IMR-90 (cell line): ENCODE results near the gene OR2V2.

ENCODE experiments used
- BHLHE40 ChIP-seq: fragments of 150-350 bp; IDR thresholded peaks from 2 replicates; pipeline ENCODE4 v1.6.1; 2016; ENCODE audit warnings: mild to moderate bottlenecking, low read depth, low read length
- CHD1 ChIP-seq: IDR thresholded peaks from 2 replicates; pipeline ENCODE4 v1.6.1; 2012; ENCODE audit warnings: low read depth, low read length, improper control_type of control experiment
- MAFK ChIP-seq: IDR thresholded peaks from 2 replicates; pipeline ENCODE4 v1.6.1; 2012; ENCODE audit warnings: low read depth, low read length, improper control_type of control experiment
- MXI1 ChIP-seq: IDR thresholded peaks from 2 replicates; pipeline ENCODE4 v1.6.1; 2012; ENCODE audit warnings: low read depth, mild to moderate bottlenecking, low read length, moderate library complexity, borderline replicate concordance
- POLR2A ChIP-seq: IDR thresholded peaks from 2 replicates; pipeline ENCODE4 v1.6.1; 2012; ENCODE audit warnings: mild to moderate bottlenecking, low read depth, low read length
- RCOR1 ChIP-seq: IDR thresholded peaks from 2 replicates; pipeline ENCODE4 v1.6.1; 2012; ENCODE audit warnings: mild to moderate bottlenecking, low read length, improper control_type of control experiment; ENCODE audit not compliant: insufficient replicate concordance
- RFX5 ChIP-seq: IDR thresholded peaks from 2 replicates; pipeline ENCODE4 v1.8.0; 2012; ENCODE audit warnings: low read depth, mild to moderate bottlenecking, low read length, moderate library complexity
- SMC3 ChIP-seq: fragments of 150-350 bp; IDR thresholded peaks from 2 replicates; pipeline ENCODE4 v1.6.1; 2016; ENCODE audit warnings: low read depth, mild to moderate bottlenecking, antibody characterized with exemption, low read length, moderate library complexity
- USF2 ChIP-seq: fragments of 150-350 bp; IDR thresholded peaks from 2 replicates; pipeline ENCODE4 v1.6.1; 2017; ENCODE audit warnings: mild to moderate bottlenecking, antibody characterized with exemption, low read length, low read depth
- TF ChIP-seq, protein P1 (sequence below): conservative IDR thresholded peaks from 2 replicates; pipeline ENCODE4 v1.5.1; 2012; ENCODE audit warnings: mild to moderate bottlenecking, low read depth, low read length, improper control_type of control experiment

DNA sequence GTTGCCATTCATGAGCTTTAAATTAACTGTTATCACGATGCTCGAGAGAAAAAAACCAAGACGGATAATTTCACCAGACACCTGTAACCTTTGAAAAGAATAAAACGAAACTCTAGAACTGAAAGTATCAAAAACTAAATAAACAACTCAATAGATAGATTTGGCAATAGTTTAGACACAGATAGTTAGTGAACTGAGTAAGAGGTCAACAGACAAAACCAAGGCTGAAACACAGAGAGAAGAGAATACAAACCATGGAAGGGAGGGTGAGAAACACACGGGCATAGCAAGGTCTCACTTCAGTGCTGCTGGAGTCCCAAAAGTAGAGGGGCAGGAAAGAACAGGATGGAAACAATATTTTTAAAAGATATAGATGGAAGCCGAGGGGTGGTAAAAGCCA, 13.1 kb upstream of the OR2V2 start:
- no peak for TF ChIP-seq MAFK
- TF ChIP-seq, protein P1, sequence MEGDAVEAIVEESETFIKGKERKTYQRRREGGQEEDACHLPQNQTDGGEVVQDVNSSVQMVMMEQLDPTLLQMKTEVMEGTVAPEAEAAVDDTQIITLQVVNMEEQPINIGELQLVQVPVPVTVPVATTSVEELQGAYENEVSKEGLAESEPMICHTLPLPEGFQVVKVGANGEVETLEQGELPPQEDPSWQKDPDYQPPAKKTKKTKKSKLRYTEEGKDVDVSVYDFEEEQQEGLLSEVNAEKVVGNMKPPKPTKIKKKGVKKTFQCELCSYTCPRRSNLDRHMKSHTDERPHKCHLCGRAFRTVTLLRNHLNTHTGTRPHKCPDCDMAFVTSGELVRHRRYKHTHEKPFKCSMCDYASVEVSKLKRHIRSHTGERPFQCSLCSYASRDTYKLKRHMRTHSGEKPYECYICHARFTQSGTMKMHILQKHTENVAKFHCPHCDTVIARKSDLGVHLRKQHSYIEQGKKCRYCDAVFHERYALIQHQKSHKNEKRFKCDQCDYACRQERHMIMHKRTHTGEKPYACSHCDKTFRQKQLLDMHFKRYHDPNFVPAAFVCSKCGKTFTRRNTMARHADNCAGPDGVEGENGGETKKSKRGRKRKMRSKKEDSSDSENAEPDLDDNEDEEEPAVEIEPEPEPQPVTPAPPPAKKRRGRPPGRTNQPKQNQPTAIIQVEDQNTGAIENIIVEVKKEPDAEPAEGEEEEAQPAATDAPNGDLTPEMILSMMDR = no peak
- no peak for TF ChIP-seq SMC3
- TF ChIP-seq POLR2A = no peak
- TF ChIP-seq BHLHE40 = no peak
- no peak for TF ChIP-seq MXI1
- no peak for TF ChIP-seq CHD1
- TF ChIP-seq RFX5 = no peak
- TF ChIP-seq USF2 = no peak
- no peak for TF ChIP-seq RCOR1
